ENCODE data around the gene TMBIM6.
"Not testable (repeated sequence)": the region's sequence is repeated elsewhere in the genome, so short reads cannot be mapped to it uniquely, and the experiment has no call there.

The TMBIM6 gene

DNA sequence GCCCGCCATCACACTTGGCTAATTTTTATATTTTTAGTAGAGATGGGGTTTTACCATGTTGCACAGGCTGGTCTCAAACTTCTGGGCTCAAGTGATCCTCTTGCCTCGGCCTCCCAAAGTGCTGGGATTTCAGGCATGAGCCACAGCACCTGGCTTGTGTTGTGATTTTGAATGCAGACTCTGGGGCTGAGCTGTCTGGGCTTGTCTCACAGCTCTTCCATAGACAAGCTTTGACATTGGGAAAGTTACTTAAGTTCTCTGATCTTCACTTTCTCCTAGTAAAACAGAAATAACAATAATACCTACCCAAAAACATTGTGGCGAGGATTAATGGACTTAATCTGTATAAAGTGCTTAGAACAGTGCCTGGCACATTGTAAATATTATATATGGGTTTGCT, 36.0 kb downstream of the TMBIM6 start:
- DNase-seq (ENCODE audit: low read depth), result no peak

- peak; percentile 63 for DNase-seq (ENCODE audit: low read depth)
Measured at GRCh38 chr12:49777800-49778748, 36.7 kb downstream of the TMBIM6 start.

GRCh38 chr12:49779581-49779980, 38.2 kb downstream of the TMBIM6 start:
- DNase-seq (ENCODE audit: low read depth), result no peak

DNA sequence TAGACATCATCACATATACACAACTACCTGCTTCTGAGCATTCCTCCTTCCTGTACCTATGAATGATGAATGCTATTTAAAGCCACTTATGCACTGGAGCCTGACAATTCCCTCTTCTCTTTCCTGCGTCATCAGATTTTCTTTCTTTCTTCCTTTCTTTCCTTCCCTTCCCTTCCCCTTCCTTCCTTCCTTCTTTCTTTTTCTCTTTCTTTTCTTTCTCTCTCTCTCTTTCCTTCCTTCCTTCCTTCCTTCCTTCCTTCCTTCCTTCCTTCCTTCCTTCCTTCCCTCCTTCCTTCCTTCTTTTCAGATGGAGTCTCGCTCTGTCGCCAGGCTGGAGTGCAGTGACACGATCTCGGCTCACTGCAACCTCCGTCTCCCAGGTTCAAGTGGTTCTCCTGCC, 39.6 kb downstream of the TMBIM6 start:
- not testable (repeated sequence) for DNase-seq (ENCODE audit: low read depth)

GRCh38 chr12:49783917-49784676, 42.7 kb downstream of the TMBIM6 start:
- no peak for DNase-seq (ENCODE audit: low read depth)

DNA sequence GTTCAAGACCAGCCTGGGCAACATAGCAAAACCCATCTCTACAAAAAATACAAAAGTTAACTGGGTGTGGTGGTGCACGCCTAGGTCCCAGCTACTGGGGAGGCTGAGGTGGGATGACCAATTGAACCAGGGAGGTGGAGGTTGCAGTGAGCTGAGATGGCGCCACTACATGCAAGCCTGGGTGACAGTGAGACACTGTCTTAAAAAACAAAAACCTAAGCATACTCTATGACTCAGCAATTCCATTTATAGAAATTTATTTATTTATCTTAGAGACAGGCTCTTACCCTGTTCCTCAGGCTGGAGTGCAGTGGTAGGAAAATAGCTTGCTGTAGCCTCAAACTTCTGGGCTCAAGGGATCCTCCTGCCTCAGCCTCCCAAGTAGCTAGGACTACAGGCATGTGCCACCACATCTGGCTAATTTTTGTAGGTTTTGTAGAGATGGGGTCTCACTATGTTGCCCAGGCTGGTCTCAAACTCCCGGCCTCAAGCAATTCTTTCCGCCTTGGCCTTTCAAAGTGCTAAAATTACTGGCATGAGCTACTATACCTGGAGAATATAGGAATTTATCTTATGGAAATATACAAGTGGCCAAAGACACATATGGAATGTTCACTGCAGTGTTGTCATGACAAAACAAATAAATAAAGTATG, 43.5 kb downstream of the TMBIM6 start:
- DNase-seq (ENCODE audit: low read depth), result no peak

DNA sequence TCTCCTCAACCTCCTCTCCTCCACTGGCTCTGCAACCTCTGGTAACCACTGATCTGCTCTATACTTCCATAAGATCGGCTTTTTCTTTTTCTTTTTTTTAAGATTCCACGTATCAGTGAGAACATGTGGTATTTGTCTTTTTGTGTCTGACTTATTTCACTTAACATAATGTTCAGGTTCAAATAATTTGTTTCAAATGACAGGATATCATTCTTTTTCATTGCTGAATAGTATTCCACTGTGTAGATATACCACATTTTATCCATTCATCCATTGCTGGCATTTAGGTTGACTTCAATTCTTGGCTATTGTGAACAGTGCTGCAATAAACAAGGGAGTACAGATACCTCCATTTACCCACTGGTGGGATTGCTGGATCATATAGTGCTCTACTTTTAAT, 46.3 kb downstream of the TMBIM6 start:
- DNase-seq (ENCODE audit: low read depth), result no peak

DNA sequence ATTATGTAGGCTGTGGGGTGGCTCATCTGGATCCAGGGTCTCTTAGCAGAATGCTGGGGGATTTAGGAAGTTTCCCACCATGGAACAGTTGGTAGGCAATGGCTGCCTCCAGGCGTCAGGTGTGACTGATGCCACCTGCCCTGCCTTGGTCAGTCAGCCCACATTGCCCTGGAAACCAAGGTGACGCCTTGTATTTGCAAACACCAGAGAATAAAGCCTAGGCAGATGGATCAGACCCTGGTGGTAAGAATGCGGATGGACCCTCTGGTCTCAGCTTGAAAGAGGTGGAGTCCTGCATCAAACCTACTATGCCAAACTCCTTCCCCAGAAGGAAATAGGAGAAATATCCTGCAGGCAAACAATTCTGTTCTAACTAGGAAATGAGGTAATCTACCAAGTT, 48.6 kb downstream of the TMBIM6 start:
- DNase-seq (ENCODE audit: low read depth), result no peak

GRCh38 chr12:49790741-49791555, 49.6 kb downstream of the TMBIM6 start:
- DNase-seq (ENCODE audit: low read depth), result no peak

- no peak for DNase-seq (ENCODE audit: low read depth)
Measured at GRCh38 chr12:49791700-49792099, 50.3 kb downstream of the TMBIM6 start.

GRCh38 chr12:49792181-49792970, 51.0 kb downstream of the TMBIM6 start:
- no peak for DNase-seq (ENCODE audit: low read depth)

GRCh38 chr12:49792976-49793580, 51.7 kb downstream of the TMBIM6 start:
- DNase-seq (ENCODE audit: low read depth), result no peak

GRCh38 chr12:49793620-49794019, 52.3 kb downstream of the TMBIM6 start:
- DNase-seq (ENCODE audit: low read depth), result no peak

GRCh38 chr12:49794021-49794420, 52.7 kb downstream of the TMBIM6 start:
- no peak for DNase-seq (ENCODE audit: low read depth)

- DNase-seq (ENCODE audit: low read depth), result no peak
Measured at GRCh38 chr12:49794811-49795653, 53.7 kb downstream of the TMBIM6 start.

DNA sequence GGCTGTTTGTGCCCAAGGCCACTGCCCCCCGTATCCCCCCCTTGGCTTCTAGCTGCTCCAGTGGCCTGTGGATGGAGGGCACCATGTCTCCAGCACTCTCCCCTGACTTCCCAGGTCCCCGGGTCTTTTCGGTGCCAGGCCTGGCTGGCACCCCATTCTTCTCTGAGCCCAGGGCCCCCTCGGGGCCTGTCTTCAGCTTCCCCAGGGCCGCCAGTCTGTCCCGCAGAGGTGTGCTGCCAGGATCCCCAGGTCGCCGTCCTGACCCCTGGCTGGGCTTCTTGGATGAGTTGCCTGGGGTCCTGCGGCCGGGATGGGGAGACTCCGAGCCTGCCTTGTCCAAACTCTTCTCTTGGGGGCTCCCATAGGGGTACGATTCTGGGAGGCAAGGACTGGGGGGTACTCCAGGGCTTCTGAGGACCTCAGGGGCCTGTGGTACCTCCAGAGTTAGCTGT, 54.3 kb downstream of the TMBIM6 start:
- no peak for DNase-seq (ENCODE audit: low read depth)

DNA sequence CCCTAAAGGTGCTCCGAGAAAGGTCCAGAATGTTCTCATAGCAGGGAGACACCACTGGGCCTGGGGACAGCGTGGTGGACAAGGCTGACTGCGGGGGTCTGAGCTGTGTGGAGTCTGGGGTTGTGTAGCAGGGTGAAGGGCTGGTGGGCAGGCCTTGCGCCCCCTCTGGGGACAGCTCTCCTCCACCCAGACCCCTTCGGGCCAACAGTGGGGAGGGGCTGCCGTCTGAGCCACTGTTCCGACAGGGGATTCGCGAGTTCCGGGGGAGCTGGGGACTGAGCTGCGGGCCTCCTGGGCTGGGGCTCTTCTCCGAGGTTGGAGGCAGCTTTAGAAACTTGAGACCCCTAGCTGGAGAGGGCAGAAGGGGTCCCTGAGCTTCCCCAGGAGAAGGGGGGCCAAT, 54.8 kb downstream of the TMBIM6 start:
- DNase-seq (ENCODE audit: low read depth), result no peak

- DNase-seq (ENCODE audit: low read depth), result no peak
Measured at GRCh38 chr12:49796606-49797448, 55.5 kb downstream of the TMBIM6 start.

DNA sequence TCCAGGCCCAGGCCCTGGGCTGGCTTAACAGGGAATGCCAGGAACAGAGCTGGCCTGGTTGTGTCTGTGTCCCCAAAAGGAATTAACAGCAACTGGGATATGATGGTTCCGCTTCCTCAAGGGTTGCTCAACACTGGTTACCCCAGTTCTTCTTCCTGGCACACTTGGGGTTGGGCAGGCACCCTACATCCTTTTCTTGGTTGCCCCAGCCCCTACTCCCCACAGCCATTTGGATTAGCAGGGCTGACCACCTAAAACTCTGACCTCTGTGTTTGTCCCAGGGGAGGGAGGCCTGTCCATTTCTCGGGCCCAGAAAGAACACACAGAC, 56.1 kb downstream of the TMBIM6 start:
- DNase-seq (ENCODE audit: low read depth), result no peak
